Erythroblast (primary cell): ENCODE results near the gene RAB28.

Source experiments
- GATA1 ChIP-seq: IDR thresholded peaks from 2 replicates; pipeline ENCODE4 v1.6.1; 2011; ENCODE audit warnings: low read depth, mild to moderate bottlenecking, control low read depth, low read length, moderate library complexity
- POLR2A ChIP-seq: IDR thresholded peaks from 2 replicates; pipeline ENCODE4 v1.6.1; 2011; ENCODE audit warnings: mild to moderate bottlenecking, low read length

DNA sequence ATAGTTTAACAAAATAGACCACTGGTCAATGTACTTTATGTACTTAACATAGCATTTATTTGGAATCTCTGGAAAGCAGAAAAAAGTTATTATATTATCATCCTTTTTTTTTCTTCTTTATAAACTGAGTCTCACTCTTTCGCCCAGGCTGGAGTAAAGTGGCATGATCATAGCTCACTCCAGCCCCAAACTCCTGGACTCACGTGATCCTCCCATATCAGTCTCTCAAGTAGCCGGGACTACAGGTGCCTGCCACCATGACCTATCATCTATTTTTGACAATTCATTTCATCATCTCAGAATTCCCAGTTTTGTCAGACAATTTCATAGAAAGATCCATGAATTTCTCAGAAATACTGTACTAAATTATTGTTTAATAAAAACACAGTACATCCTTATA, 12.7 kb downstream of the RAB28 start:
- TF ChIP-seq POLR2A (no peak), GATA1 (no peak)
